HG03175 (cell line): ENCODE data around the gene MACROD2.

Experiments used
- ATAC-seq: cut with Tn5 transposase; IDR thresholded peaks from one replicate; pipeline ENCODE4 v1.9.1; 2021; ENCODE audit warnings: mild to moderate bottlenecking, moderate library complexity; ENCODE audit not compliant: unreplicated experiment

The MACROD2 gene

GRCh38 chr20:15447549-15447948 lies 1452.2 kb downstream of the MACROD2 start:
- no peak for ATAC-seq

GRCh38 chr20:15449061-15449460 lies 1453.7 kb downstream of the MACROD2 start:
- no peak for ATAC-seq

DNA sequence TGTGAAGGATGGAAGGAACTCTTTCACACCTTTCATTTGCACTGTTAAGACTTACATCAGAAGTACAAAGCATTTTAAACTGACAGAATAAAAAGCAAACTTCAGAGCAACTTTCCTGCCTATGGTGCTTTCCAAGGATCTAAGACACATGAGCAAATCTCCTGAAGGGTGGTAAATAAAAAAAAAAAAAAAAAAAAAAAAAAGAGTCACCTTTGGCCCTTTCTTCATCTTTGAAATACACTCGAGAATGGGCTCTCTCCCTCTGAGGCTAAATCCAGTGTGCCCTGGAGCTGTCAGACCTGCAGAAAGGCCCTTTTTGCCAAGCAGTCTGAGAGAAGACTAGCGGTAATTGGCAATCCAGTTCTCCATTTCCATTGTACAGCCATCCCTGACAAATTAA lies 1455.9 kb downstream of the MACROD2 start:
- ATAC-seq: no peak

- no peak for ATAC-seq
These were observed 1460.0 kb downstream of the MACROD2 start for GRCh38 chr20:15455279-15455678.

GRCh38 chr20:15461938-15462337 lies 1466.6 kb downstream of the MACROD2 start:
- no peak for ATAC-seq

- ATAC-seq: no peak
These were observed 1480.2 kb downstream of the MACROD2 start for GRCh38 chr20:15475483-15475882.

DNA sequence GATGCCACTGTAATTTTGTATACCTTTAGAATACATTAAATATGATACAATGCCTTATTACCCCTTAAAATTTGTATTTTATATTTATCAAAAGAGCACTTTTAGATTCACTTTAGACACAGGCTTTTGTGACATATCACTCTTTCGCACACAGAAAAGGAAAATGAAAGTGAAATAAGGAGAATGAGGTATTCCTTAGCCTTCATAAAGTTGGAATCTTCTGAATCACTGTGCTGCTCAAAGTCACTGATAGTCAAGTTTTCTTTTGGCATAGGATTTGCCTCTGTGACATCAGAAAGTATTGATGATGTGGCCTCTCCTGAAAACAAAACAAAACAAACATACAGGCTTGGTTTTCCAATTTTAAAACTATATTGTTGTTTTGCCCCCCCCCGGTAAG lies 1480.9 kb downstream of the MACROD2 start:
- ATAC-seq: no peak

- ATAC-seq: no peak
These were observed 1481.5 kb downstream of the MACROD2 start for GRCh38 chr20:15476781-15477180.

GRCh38 chr20:15482525-15482924 lies 1487.2 kb downstream of the MACROD2 start:
- ATAC-seq: no peak

DNA sequence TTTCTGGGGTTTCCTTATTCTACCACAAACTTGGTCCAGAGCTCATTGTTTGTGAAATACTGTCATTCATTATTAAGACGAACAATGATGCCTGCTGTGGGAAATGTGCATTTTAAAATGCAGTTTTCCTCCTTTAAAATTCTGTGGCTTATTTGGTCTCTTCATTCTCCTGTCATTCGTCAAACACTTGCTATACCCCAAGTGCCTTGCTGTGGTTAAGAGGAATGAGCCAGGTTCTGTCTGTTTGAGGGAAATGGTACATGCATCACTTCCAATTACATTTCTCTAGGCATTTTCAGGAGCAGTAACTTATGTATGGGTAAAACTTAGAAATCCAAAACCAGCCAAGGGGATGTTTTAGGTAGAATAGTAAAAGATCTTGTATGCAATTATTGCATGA lies 1490.2 kb downstream of the MACROD2 start:
- no peak for ATAC-seq

DNA sequence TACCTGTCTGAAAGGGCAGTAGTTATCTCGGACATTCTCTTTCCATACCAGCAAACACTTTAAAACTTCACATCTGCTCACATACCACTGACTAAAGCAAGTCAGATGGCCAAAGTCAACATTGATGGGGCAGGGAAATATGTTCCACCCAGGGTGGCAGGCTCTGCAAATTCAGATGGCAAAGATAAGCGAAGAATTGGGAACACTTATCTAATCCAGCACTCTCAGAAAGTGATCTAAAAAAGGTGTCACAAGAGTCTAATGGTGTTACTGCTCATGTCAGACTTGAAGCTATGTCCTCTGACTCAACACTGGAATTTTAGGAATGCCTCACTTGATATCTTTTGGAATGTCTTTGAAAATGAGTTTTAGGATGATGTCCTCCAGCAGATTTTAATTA lies 1491.7 kb downstream of the MACROD2 start:
- no peak for ATAC-seq

DNA sequence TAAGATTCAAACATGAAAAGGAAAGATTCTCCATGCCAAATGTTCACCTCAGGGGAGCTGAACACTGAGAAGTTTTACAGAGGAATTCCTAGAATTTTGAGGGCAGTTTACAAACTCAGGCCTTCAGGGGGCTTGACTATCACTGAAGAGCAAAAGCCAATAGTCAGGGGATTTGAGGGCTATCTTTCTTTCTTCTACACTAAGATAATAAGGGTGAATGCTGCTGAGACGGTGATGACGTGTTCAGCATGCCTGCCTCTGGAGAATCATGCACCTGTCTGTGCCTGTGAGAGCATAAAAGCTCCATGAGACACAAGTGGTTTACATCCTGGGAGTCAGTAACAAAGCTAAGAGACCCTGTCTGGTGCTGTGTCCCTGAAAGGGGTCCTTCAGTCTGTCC lies 1492.4 kb downstream of the MACROD2 start:
- no peak for ATAC-seq

DNA sequence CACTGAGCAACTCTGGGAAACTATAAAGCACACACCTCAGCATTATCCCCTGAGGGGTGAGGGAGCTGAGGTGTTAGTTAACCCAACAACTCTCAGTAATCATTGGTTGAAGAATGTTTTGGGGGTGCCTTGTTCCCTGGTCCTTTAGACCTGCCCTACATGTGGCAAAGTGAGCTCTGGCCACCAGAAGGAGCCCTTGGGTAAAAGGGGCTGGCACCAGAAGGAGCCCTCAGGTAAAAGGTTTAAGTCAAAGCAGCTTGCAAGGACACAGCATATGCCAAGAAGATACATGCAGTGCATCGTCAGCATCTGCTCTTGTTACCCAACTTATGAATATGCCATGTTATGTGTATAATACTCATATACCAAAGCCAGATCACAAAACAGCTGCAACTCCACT lies 1496.3 kb downstream of the MACROD2 start:
- ATAC-seq: no peak

DNA sequence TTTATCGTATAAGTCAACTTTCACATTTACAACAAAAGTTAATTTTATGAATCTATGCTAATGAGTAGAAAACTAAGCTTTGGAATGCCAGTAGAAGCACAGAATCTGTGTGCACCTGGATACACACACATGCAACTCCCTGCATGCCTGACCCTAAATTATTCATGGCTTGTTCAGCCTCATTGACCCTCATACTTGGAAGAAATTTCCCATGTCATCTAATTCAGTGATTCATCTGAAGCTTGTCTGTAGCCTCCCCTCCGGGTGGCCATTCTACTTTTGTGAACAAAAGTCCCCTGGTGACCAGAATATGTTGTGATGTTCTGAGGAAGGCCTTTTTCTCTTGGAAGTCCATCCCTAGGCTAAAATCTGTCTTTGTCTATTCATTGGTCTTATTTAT lies 1499.5 kb downstream of the MACROD2 start:
- ATAC-seq: no peak

DNA sequence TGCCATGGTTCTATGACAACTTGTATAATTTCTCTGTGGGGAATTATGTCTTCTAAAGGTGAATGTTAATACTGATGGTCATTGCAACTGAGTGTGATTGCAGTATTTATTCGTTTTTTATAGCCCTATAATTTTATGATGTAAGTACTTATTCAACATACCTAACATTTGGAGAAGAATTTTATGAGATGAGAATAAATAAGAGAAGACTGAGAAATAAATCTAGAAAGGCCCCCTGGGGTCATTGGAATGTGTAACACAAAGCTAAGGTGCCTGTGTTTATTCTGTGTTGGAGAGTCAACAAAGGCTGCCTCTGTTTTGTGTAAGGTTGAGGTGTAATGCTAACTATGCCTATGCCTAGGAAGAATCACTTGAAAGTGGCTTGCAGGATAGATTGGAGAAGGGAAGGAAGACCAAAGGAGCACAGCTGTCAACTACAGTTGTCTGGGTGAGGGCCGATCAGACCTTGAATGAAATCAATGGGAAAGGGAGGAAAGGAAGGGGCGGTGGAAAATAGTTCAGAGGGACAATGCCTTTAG lies 1501.3 kb downstream of the MACROD2 start:
- ATAC-seq: no peak

DNA sequence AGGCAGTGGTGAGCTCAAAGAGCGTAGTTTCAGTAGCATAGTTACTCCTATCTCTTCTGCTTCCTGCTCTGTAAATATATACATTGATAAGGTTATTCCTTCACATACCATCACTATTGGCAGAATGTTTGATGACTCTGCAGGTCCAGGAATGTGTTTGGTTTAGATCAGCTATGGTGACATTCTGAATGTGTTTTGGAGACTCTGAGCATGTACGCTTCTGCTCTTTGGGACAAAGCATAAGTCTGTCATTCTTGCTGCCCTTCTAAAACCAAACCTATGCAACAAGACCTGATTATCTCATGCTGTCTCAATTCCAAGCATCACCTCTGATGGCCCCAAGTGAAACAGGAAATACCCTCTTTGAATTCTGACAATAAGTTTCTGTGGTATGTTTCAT lies 1503.6 kb downstream of the MACROD2 start:
- ATAC-seq: no peak

DNA sequence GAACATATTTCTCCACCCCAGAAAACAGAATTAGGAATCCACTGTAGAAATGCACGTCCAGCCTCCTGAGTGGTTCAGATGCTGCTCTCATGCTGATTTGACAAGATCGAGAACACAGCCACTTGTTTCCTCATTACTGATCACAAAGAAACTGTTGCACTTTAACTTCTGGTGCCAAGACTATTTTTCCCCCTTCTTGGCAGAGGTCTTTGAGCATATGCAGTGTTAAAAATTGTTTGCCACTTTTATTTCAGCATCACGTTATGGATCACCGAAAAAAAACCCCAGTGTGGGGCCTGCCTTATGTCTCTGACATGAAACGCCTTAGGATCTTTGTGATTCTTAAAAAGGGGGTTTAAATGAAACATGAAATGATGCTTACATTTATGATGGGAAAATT lies 1511.0 kb downstream of the MACROD2 start:
- ATAC-seq: no peak

DNA sequence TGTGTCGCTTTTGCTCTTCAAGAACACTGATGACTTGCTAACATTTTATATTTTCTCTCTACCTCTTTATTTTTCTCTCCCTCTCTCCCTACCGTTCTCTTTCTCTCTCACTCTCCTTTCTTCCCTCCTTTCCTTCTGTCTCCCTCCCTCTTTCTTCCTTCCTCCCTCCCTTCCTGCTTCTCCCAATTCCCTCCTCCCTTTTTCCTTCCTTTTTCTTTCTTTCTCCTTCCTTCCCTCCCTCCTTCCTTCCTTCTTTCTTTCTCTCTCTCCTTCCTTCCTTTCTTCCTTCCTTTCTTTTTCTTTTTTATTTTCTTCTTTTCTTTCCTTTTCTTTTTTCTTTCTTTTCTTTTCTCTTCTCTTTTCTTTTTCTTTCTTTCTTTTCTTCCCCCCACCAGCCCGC lies 1511.8 kb downstream of the MACROD2 start:
- ATAC-seq: no peak

- ATAC-seq: no peak
These were observed 1516.2 kb downstream of the MACROD2 start for GRCh38 chr20:15511551-15511950.

DNA sequence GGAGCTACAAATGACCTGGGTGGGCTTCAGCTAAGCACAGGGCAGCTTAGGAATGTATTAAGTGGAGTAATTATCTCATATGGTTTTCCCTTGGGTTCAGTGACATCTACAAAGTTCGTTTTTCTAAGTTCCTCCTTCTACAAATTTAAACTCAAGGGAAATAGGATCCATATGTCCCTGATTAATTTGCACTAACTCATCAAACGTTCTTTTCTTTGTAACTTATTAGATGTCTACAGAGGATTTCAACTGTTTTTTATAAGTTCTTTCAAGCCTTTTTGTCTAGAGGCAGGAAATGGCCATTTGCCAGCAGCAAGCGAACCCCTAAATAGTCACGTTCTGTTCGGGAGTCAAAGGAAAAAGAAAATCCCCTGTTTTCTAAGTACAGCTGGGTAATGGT lies 1517.6 kb downstream of the MACROD2 start:
- no peak for ATAC-seq

- ATAC-seq: no peak
These were observed 1520.4 kb downstream of the MACROD2 start for GRCh38 chr20:15515691-15516090.

DNA sequence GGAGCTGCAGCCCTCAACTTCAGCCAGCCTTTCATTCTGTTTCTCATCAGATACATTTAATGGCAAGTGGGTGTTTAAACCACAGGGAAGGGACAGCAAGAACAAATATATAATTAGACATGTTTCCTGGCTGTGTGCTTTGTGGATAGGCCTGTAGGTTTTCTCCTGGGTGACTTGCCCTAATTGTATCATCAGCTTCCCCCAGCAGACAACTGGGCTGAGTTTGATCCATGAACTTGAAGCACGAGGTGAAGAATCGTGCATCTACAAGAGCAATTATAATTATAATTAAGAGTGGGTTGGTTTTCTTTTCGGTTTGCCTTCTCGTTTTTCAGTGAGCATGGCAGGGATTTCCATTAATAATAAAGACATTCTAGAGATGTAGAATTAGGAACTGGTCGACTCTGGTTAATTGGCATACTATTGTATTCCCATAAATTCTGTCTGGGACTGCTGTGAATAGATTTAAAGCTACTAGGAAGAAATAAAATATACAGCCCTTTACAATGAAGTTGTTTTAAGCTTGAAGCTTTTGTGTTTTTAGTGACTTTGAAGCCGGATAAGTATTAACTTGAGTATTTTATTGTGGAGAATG lies 1525.7 kb downstream of the MACROD2 start:
- no peak for ATAC-seq

DNA sequence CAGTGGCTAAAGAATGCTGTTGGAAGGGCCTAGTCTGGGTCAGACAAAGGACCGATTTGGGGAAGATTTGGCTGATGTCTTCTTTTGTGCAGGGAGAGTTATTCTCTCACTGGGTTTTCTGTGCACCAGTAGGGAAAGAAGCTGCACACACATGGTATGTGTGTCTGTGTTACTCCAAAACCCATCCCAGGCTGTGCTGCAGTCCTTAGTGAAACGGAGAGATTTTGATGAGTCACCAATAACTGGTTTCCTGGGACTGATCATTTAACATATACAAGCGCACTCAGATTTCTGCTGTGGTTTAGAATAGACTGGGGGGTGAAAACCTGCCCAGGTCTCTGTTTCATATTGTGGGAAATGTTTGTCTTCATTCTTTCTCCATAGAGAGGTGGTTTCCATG lies 1528.1 kb downstream of the MACROD2 start:
- ATAC-seq: no peak
